ENCODE measurements around the gene NEK1.
A peak's percentile ranks its signal among the peaks of the same experiment; 100 is the strongest.

The NEK1 gene

GRCh38 chr4:169659716-169660670, 47.6 kb upstream of the NEK1 start:
- peaks cover 10% of the 10 kb centered on the region for H3K79me2 ChIP-seq (ENCODE audit: low read length)
- peak overlapping the region; percentile 77 for H3K4me3 ChIP-seq (ENCODE audit: low read length)
- TF ChIP-seq CTCF (IDR thresholded peaks at IDR 0.05; ENCODE audit: low read depth, low read length) (no peak), EZH2phosphoT487 (IDR thresholded peaks at IDR 0.05; ENCODE audit: low read depth) (no peak)

GRCh38 chr4:169658975-169659715, 46.8 kb upstream of the NEK1 start:
- no peaks in the 10 kb centered on the region for H3K27me3 ChIP-seq (ENCODE audit: low read depth, low read length)
- peak overlapping the region; percentile 56; the same call in 1 of the 2 replicates for H3K9ac ChIP-seq (ENCODE audit: low read length)
- no peak overlapping the region for H3K27ac ChIP-seq (ENCODE audit: low read length)
- H4K20me1 ChIP-seq (ENCODE audit: insufficient read depth, low read length) = no peaks in the 10 kb centered on the region
- H3K4me2 ChIP-seq (ENCODE audit: low read length) = peak overlapping the region; percentile 78
- TF ChIP-seq EZH2phosphoT487 (IDR thresholded peaks at IDR 0.05; ENCODE audit: low read depth) (no peak), CTCF (IDR thresholded peaks at IDR 0.05; ENCODE audit: low read depth, low read length) (no peak)
- no peaks in the 10 kb centered on the region for H3K36me3 ChIP-seq (replicated peaks; ENCODE audit: low read depth, low read length)
- no peaks in the 10 kb centered on the region for H3K9me3 ChIP-seq (ENCODE audit: insufficient read depth, low read length)
- peaks cover 16% of the 10 kb centered on the region for H3K4me1 ChIP-seq (ENCODE audit: low read length)
- H3K79me2 ChIP-seq (ENCODE audit: low read length) = peaks cover 10% of the 10 kb centered on the region
- peak overlapping the region; percentile 77 for H3K4me3 ChIP-seq (ENCODE audit: low read length)
- H2AFZ ChIP-seq (ENCODE audit: low read depth, low read length) = no peak overlapping the region

More at GRCh38 chr4:169659716-169660670, 47.6 kb upstream of the NEK1 start:
- Histone ChIP-seq H3K4me1 (ENCODE audit: low read length) (peaks cover 16% of the 10 kb centered on the region), H3K4me2 (ENCODE audit: low read length) (peak overlapping the region; percentile 78), H3K9ac (ENCODE audit: low read length) (peak overlapping the region; percentile 56), H3K27ac (ENCODE audit: low read length) (peak overlapping the region; percentile 60), H2AFZ (ENCODE audit: low read depth, low read length) (peak overlapping the region; percentile 67), H3K9me3 (ENCODE audit: insufficient read depth, low read length) (no peaks in the 10 kb centered on the region), H3K27me3 (ENCODE audit: low read depth, low read length) (no peaks in the 10 kb centered on the region), H4K20me1 (ENCODE audit: insufficient read depth, low read length) (no peaks in the 10 kb centered on the region), H3K36me3 (replicated peaks; ENCODE audit: low read depth, low read length) (no peaks in the 10 kb centered on the region)

GRCh38 chr4:169658196-169658595, 45.8 kb upstream of the NEK1 start:
- Histone ChIP-seq H3K27ac (ENCODE audit: low read length) (no peak overlapping the region), H3K79me2 (ENCODE audit: low read length) (peaks cover 10% of the 10 kb centered on the region), H3K4me2 (ENCODE audit: low read length) (no peak overlapping the region), H3K4me1 (ENCODE audit: low read length) (peaks cover 16% of the 10 kb centered on the region), H4K20me1 (ENCODE audit: insufficient read depth, low read length) (no peaks in the 10 kb centered on the region), H3K9me3 (ENCODE audit: insufficient read depth, low read length) (no peaks in the 10 kb centered on the region), H2AFZ (ENCODE audit: low read depth, low read length) (no peak overlapping the region), H3K36me3 (replicated peaks; ENCODE audit: low read depth, low read length) (no peaks in the 10 kb centered on the region), H3K4me3 (ENCODE audit: low read length) (no peak overlapping the region), H3K9ac (ENCODE audit: low read length) (no peak overlapping the region), H3K27me3 (ENCODE audit: low read depth, low read length) (no peaks in the 10 kb centered on the region)
- TF ChIP-seq EZH2phosphoT487 (IDR thresholded peaks at IDR 0.05; ENCODE audit: low read depth) (no peak), CTCF (IDR thresholded peaks at IDR 0.05; ENCODE audit: low read depth, low read length) (no peak)
